HepG2 (cell line): ENCODE data around the gene LRRC19. TPM values are rescaled to one million over a fixed set of nuclear protein-coding genes. Genes with fewer than 3 reads are reported as not detected.

ENCODE experiments used
- ATAC-seq: fragments of 200-7000 bp; cut with Tn5 transposase; 3 replicates; pipeline ENCODE4 v1.9.1; 2020; ENCODE audit warnings: mild to moderate bottlenecking, moderate library complexity
- BruUV-seq: library from RNA; stranded (reverse); fragments of 400-500 nt; replicated peaks from 2 replicates; lab custom pipeline; 2021; lab: Mats Ljungman, UMichigan
- CTCF ChIA-PET: fragments of 300-600 bp; formaldehyde crosslinking; extraction: SDS; loops from one replicate; lab custom pipeline; 2021; ENCODE audit warnings: low total read pairs, inconsistent platforms, low intra/inter-chr PET ratio; lab: Yijun Ruan, JAX
- POLR2A ChIA-PET: fragments of 350-600 bp; sonication (Branson Sonifier 250); formaldehyde crosslinking; loops from one replicate; lab custom pipeline; 2020; ENCODE audit warnings: antibody characterized with exemption, inconsistent platforms; lab: Yijun Ruan, JAX
- DNase-seq: peaks from one replicate; pipeline ENCODE4 v3.0.0-alpha.2; 2015; ENCODE audit warnings: low spot score
- FAIRE-seq: peaks from 3 replicates; lab custom pipeline; 2011; peaks lifted over from hg19 to GRCh38; lab: Jason Lieb, UNC
- H2AFZ ChIP-seq: one replicate; pipeline ENCODE4 v1.6.1; 2011; ENCODE audit warnings: low read length, inconsistent platforms
- H3K27ac ChIP-seq: fragments of 300-600 bp; 3 replicates; pipeline ENCODE4 v1.8.0; 2011; ENCODE audit warnings: mixed run types, mild to moderate bottlenecking, mixed read lengths, low read length, inconsistent platforms; ENCODE audit not compliant: insufficient read depth; ENCODE audit errors: extremely low read length
- H3K27me3 ChIP-seq, 2 experiments: fragments of 200-600 bp in 1 of 2; 2 replicates in 1 of 2; 3 replicates in 1 of 2; pipeline versions ENCODE4 v1.6.0 to v1.8.0; 2011; ENCODE audit warnings: low read length in 2 of 2, mild to moderate bottlenecking in 2 of 2, moderate library complexity in 2 of 2, inconsistent platforms in 1 of 2; ENCODE audit not compliant: insufficient read depth in 2 of 2, control insufficient read depth in 1 of 2
- H3K36me3 ChIP-seq, 2 experiments: fragments of 200-600 bp in 1 of 2; replicated peaks in 1 of 2; 2 replicates in 1 of 2; 3 replicates in 1 of 2; pipeline versions ENCODE4 v1.5.1 to v1.8.0; 2011; ENCODE audit warnings: low read length in 2 of 2, inconsistent platforms in 1 of 2; ENCODE audit not compliant: insufficient read depth in 2 of 2, control insufficient read depth in 1 of 2
- H3K4me1 ChIP-seq: 2 replicates; pipeline ENCODE4 v1.5.1; 2012; ENCODE audit warnings: low read length, inconsistent platforms; ENCODE audit not compliant: insufficient read depth
- H3K4me2 ChIP-seq: 2 replicates; pipeline ENCODE4 v1.6.0; 2011; ENCODE audit warnings: low read depth, low read length, inconsistent platforms
- H3K4me3 ChIP-seq, 3 experiments: fragments of 200-600 bp in 1 of 3; sonication (generic), shearing (Covaris generic) in 1 of 3; replicated peaks in 1 of 3; 2 replicates each; pipeline ENCODE4 v1.5.1; 2011 to 2016; ENCODE audit warnings: low read length in 3 of 3, inconsistent platforms in 2 of 3, low read depth in 2 of 3, mild to moderate bottlenecking in 2 of 3, control low read depth in 1 of 3, mixed read lengths in 1 of 3; ENCODE audit not compliant: insufficient read depth in 1 of 3
- H3K79me2 ChIP-seq: one replicate; pipeline ENCODE4 v1.6.1; 2011; ENCODE audit warnings: low read length, inconsistent platforms; ENCODE audit not compliant: insufficient read depth
- H3K9ac ChIP-seq: 2 replicates; pipeline ENCODE4 v1.6.0; 2011; ENCODE audit warnings: mild to moderate bottlenecking, low read depth, low read length, inconsistent platforms; ENCODE audit not compliant: insufficient read depth
- H3K9me3 ChIP-seq: 2 replicates; pipeline ENCODE4 v1.5.1; 2012; ENCODE audit warnings: mild to moderate bottlenecking, low read length
- H4K20me1 ChIP-seq: 2 replicates; pipeline ENCODE4 v1.6.0; 2011; ENCODE audit warnings: inconsistent platforms, mild to moderate bottlenecking, low read length, moderate library complexity; ENCODE audit not compliant: insufficient read depth
- AKNA ChIP-seq: sonication (generic); formaldehyde crosslinking; IDR thresholded peaks from 2 replicates; pipeline ENCODE4 v1.4.0; 2020; ENCODE audit warnings: missing genetic modification reagents, borderline replicate concordance
- NFRKB ChIP-seq: fragments of 450-650 bp; IDR thresholded peaks from 2 replicates; pipeline ENCODE4 v1.6.1; 2017
- ZNF138 ChIP-seq: sonication (generic); formaldehyde crosslinking; IDR thresholded peaks from 2 replicates; pipeline ENCODE4 v1.5.0; 2020; ENCODE audit warnings: mild to moderate bottlenecking, low read depth, missing genetic modification reagents
- WGBS: methylation state at CpG from one replicate; pipeline ENCODE4 v1.1.6; 2017; ENCODE audit warnings: low lambda C conversion rate; 5-methylcytosine and 5-hydroxymethylcytosine counted together
- in situ Hi-C: cut with HindIII; loops from 2 replicates; pipeline ENCODE4 v1.10.0; 2017; ENCODE audit warnings: low pct_unique_long_range_greater_than_20kb; ENCODE audit not compliant: extremely low pct_ligation_motif_present
- intact Hi-C: fragments of 100-400 bp; cut with micrococcal nuclease; formaldehyde crosslinking; loops from one replicate; pipeline ENCODE4 v1.10.0; 2022; ENCODE audit not compliant: unreplicated experiment
- polyA plus RNA-seq, 8 experiments: library from polyadenylated mRNA; depleted of rRNA in 3 of 8; stranded (reverse) in 7 of 8; unstranded in 1 of 8; fragments of >200 nt; fragmentation: Illumina TruSeq in 4 of 8; extraction: Trizol in 4 of 8; gene quantifications; 2 replicates each; pipeline versions ENCODE4 v1.2.1 to v1.2.3, GENCODE V29; 2011 to 2016; ENCODE audit warnings: low read depth in 4 of 8, missing spikeins in 1 of 8, mixed read lengths in 1 of 8; ENCODE audit not compliant: insufficient read depth in 1 of 8
- total RNA-seq, 5 experiments: library from RNA; depleted of rRNA; stranded (reverse); fragments of >200 nt; fragmentation: Illumina TruSeq; extraction: Trizol; gene quantifications; 2 replicates each; pipeline ENCODE4 v1.2.3, GENCODE V29; 2016; ENCODE audit warnings: low read depth in 1 of 5

Gene LRRC19
- total and polyA plus RNA-seq, 2 of the 13 experiments (the other 11 are each of a cell fraction or from before 2014, with no cell fraction given) = not detected

DNA sequence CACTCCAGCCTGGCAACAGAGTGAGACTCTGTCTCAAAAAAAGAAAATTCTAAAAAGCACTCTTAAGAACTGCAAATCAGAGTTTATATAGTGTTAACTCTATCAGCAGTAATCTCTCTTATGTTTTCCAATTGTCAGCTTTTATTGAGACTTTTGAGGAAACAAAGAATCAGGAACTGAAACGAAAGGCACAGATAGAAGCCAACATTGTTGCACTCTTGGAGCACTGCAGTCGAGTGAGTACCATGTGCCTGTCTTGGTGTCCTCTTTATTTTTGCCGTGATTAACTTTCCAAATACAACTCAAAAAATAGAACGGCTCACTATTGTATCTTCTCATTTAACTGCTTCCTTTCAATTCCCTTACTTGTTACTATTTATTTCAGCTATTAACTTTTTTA is 41.7 kb upstream of the LRRC19 start (continued):
- no peak for TF ChIP-seq NFRKB
- no peak for TF ChIP-seq ZNF138 (CRISPR knock-in tag)

GRCh38 chr9:27043176-27043575 is 37.7 kb upstream of the LRRC19 start:
- no peak overlapping the region for H2AFZ ChIP-seq
- ChIA-PET CTCF (no interaction called here), POLR2A (no interaction called here)
- DNase-seq (no peak), ATAC-seq (no peak), FAIRE-seq (no peak)
- H3K9ac ChIP-seq = no peak overlapping the region
- BruUV-seq = no TSS peak
- H3K79me2 ChIP-seq = no peaks in the 10 kb centered on the region
- H4K20me1 ChIP-seq = no peaks in the 10 kb centered on the region
- no peaks in the 10 kb centered on the region for H3K4me1 ChIP-seq
- TF ChIP-seq AKNA (CRISPR knock-in tag) = no peak
- H3K27me3 ChIP-seq = no peaks in the 10 kb centered on the region
- peaks cover 0 to 2% of the 10 kb centered on the region in 2 experiments; a peak in 1 of 5 replicates for H3K36me3 ChIP-seq
- no peak overlapping the region for H3K27ac ChIP-seq
- H3K4me2 ChIP-seq = no peak overlapping the region
- WGBS = 86% methylated on average over 2 of the region's 2 CpGs
- H3K4me3 ChIP-seq = no peak overlapping the region
- H3K9me3 ChIP-seq = no peaks in the 10 kb centered on the region
- intact Hi-C loops (no loop called here), in situ Hi-C loops (no loop called here)
